Raji (cell line): ENCODE data around the gene SERINC4.
A peak's percentile ranks its signal among the peaks of the same experiment; 100 is the strongest.

Experiments
- POLR2A ChIP-seq: IDR thresholded peaks from 2 replicates; pipeline ENCODE4 v1.6.1; 2011; ENCODE audit warnings: low read depth, low read length, control low read depth; ENCODE audit not compliant: insufficient read depth

SERINC4 gene

GRCh38 chr15:43799945-43800285, at the start of gene SERINC4:
Gene SERINC4 (minus strand): TSS chr15:43800220. CDS start chr15:43799986, 234 bp downstream.
- no peak for TF ChIP-seq POLR2A

- TF ChIP-seq POLR2A: no peak
Measured at GRCh38 chr15:43845421-43845820, 45.4 kb upstream of the SERINC4 start.

GRCh38 chr15:43828061-43828657, 28.1 kb upstream of the SERINC4 start:
- TF ChIP-seq POLR2A: no peak

- peak; percentile 59 for TF ChIP-seq POLR2A
Measured at GRCh38 chr15:43826508-43827341, 26.7 kb upstream of the SERINC4 start, which contains the start of gene WDR76. Gene WDR76 (plus strand): TSS chr15:43827002. CDS start chr15:43827033, 31 bp downstream.

GRCh38 chr15:43826029-43826507, 26.0 kb upstream of the SERINC4 start:
- 0 out of 2 replicates have a peak, but pooled peaks have one; percentile 11 for TF ChIP-seq POLR2A

- peak; percentile 97 for TF ChIP-seq POLR2A
Measured at GRCh38 chr15:43824302-43825246, 24.6 kb upstream of the SERINC4 start, which contains the start of gene MFAP1. Gene MFAP1 (minus strand): TSS chr15:43824690. CDS start chr15:43824569, 121 bp downstream.

GRCh38 chr15:43821505-43821904, 21.5 kb upstream of the SERINC4 start:
- no peak for TF ChIP-seq POLR2A

GRCh38 chr15:43808960-43809678, 9.1 kb upstream of the SERINC4 start:
- TF ChIP-seq POLR2A: 0 out of 2 replicates have a peak, but pooled peaks have one; percentile 22

- no peak for TF ChIP-seq POLR2A
Measured at GRCh38 chr15:43808435-43808950, 8.5 kb upstream of the SERINC4 start.

- peak; percentile 84 for TF ChIP-seq POLR2A
Measured at GRCh38 chr15:43800286-43801141, 494 bp upstream of the SERINC4 start, which contains the start of gene HYPK. Gene HYPK (plus strand): TSS chr15:43800599. CDS start chr15:43800623, 24 bp downstream.

GRCh38 chr15:43799209-43799944, 643 bp downstream of the SERINC4 start:
- TF ChIP-seq POLR2A: no peak

- no peak; the same call in 1 of the 2 replicates for TF ChIP-seq POLR2A
Measured at GRCh38 chr15:43796566-43796965, 3.5 kb downstream of the SERINC4 start.

GRCh38 chr15:43795997-43796396, 4.0 kb downstream of the SERINC4 start:
- no peak for TF ChIP-seq POLR2A

- no peak; the same call in 1 of the 2 replicates for TF ChIP-seq POLR2A
Measured at GRCh38 chr15:43795197-43795596, 4.8 kb downstream of the SERINC4 start.
